ENCODE results near the gene FAIM2.

FAIM2 gene

DNA sequence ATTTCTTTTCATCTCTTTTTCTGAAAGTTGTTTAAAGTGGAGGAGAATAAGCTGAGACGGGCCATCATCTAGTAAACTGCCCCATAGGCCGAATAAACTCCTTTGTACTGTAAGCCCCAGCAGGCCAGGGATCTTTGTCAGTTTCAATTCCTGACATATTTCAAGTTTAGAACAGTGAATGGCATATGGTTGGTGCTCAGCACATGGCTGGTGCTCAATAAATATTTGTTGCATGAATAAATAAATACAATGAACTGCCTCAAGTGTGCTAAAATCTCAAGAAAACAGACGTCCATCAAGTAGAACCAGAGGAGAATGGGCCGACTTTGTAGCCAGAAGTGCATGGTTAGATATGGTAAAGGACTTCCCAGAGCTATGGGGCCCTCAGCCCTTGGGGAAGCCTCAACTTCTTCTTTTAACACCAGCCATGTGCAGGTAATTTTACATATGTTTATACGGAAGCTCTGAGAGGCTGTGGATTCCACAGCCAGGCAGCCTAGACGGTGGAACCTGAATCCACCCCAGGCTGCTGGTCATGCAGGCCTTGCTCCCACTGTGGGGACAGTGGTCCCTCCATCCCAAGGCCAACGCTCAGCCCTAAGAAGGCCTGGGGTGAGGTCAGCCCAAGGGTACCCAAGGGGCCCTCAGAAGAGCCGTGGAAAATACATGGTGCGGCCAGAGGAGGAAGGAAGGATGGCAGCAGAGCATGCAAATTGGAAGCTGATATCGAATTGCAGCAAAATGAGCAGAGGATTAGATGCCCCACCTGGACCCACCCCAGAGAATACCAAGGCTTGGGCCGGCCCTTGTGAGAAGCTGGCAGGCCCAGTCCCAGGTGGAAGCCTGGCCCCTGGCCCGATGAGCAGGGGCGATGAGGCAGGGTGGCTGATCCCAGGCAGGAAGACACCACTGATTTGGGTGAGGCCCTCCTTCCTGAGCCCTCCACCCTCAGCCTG is 38.1 kb upstream of the FAIM2 start:
- H3K4me1 ChIP-seq: peaks cover 45% of the 10 kb centered on the region
- TF ChIP-seq, protein P1, sequence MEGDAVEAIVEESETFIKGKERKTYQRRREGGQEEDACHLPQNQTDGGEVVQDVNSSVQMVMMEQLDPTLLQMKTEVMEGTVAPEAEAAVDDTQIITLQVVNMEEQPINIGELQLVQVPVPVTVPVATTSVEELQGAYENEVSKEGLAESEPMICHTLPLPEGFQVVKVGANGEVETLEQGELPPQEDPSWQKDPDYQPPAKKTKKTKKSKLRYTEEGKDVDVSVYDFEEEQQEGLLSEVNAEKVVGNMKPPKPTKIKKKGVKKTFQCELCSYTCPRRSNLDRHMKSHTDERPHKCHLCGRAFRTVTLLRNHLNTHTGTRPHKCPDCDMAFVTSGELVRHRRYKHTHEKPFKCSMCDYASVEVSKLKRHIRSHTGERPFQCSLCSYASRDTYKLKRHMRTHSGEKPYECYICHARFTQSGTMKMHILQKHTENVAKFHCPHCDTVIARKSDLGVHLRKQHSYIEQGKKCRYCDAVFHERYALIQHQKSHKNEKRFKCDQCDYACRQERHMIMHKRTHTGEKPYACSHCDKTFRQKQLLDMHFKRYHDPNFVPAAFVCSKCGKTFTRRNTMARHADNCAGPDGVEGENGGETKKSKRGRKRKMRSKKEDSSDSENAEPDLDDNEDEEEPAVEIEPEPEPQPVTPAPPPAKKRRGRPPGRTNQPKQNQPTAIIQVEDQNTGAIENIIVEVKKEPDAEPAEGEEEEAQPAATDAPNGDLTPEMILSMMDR (IDR thresholded peaks at IDR 0.05; ENCODE audit: low read depth, low read length): no peak
- H3K36me3 ChIP-seq: no peaks in the 10 kb centered on the region
- no peaks in the 10 kb centered on the region for H3K27me3 ChIP-seq
- no peak for DNase-seq
- no peak overlapping the region for H3K4me3 ChIP-seq (ENCODE audit: low read depth, low read length)
- H3K9me3 ChIP-seq: no peaks in the 10 kb centered on the region

DNA sequence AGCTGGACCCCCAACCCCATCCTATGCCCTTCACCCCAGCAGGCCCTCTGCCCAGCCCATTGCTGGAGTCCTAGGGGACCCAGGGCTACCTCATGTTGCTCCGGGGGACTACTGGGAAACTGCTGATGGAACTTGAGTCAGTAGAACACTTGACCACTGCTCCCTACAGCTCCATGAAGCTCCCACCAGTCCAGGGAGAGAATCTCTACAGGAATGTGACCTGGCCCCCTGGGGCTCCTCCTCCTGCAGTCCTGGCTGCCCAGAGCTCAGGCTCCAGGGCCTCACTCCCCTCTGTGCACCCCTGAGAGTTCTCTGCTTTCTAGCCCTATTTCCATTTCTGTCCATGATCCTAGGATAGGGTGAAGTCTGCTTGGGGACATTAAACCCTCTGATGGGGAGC is 36.0 kb upstream of the FAIM2 start:
- Histone ChIP-seq H3K4me3 (ENCODE audit: low read depth, low read length) (no peak overlapping the region), H3K9me3 (no peaks in the 10 kb centered on the region), H3K27me3 (no peaks in the 10 kb centered on the region), H3K4me1 (peaks cover 31% of the 10 kb centered on the region), H3K36me3 (no peaks in the 10 kb centered on the region)
- TF ChIP-seq, protein P1 (IDR thresholded peaks at IDR 0.05; ENCODE audit: low read depth, low read length): no peak
- no peak for DNase-seq

DNA sequence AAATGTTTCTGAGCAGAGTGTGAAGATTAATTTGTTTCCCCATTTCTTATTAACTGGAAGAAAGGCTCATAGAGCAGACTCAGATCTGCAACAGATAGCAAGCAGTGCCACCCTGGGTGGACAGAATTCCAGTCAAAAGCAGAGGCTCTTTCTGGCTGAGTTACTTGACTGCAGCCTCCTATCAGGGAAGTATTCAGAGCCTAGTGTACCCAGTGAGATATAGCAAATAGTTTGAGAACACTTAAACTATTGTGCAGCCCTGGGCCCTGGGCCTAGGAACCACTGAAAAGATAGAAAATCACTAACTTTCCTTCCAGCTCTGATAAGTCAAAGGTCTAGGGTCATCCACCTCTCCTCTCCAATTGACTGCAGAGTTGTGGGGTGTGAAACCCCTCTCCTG is 35.6 kb upstream of the FAIM2 start:
- Histone ChIP-seq H3K4me1 (peaks cover 27% of the 10 kb centered on the region), H3K27me3 (no peaks in the 10 kb centered on the region), H3K36me3 (no peaks in the 10 kb centered on the region), H3K4me3 (ENCODE audit: low read depth, low read length) (no peak overlapping the region), H3K9me3 (no peaks in the 10 kb centered on the region)
- no peak for DNase-seq
- TF ChIP-seq, protein P1 (IDR thresholded peaks at IDR 0.05; ENCODE audit: low read depth, low read length): no peak

DNA sequence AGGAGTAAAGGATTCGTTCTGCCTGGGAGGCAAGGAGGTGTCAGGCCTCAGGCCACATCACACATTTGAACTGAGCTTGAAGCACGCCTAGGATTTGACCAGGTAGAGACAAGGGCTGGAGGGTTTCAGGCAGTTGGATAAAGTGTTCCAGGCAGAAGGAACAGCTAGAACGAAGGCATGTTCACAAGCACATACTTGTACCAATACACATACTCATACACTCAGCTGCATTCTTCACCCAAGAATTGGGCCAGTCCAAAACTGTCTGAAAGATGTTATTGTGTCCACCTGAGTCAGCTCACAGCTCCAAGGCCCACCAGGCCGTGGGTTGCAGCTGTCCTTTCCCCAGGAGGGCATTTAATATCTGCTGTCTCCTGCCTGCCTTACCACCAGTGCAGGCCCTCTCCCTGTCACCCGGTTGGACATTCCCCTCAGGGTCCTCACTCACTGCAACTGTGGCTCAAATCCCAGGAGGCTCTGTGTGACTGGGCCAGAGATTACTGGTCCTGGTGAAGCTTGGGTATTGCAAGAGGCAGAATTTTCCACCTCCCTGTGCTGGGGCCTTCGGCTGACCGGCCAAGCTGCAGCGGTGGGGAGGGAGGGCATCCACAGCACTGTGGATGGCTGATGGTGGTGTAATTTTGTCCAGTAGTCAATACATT is 34.1 kb upstream of the FAIM2 start:
- no peak overlapping the region for H3K4me3 ChIP-seq (ENCODE audit: low read depth, low read length)
- H3K27me3 ChIP-seq: no peaks in the 10 kb centered on the region
- DNase-seq: peak; percentile 75
- no peaks in the 10 kb centered on the region for H3K36me3 ChIP-seq
- TF ChIP-seq, protein P1 (IDR thresholded peaks at IDR 0.05; ENCODE audit: low read depth, low read length): no peak
- no peaks in the 10 kb centered on the region for H3K9me3 ChIP-seq
- peaks cover 14% of the 10 kb centered on the region for H3K4me1 ChIP-seq

DNA sequence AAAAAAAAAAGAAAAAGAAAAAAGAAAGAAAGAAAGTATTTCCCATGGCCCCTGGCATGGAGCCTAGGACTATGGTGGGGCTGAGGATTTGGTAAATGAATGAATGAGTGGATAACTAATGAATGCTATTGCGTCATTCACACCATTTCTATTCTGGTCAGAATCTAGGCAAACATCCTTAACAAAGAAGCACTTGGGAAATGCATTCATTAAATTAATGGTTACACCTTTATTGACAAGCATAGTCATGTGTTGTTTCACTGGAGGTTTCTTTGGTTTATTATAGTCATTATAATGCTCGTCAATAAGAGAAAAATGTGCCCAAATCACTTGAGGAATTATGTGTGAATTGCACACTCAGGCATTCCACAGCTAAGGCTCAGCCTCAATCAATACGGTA is 33.2 kb upstream of the FAIM2 start:
- peaks cover 11% of the 10 kb centered on the region for H3K4me1 ChIP-seq

More for the DNA sequence above, 33.2 kb upstream of the FAIM2 start:
- H3K36me3 ChIP-seq: no peaks in the 10 kb centered on the region
- DNase-seq: no peak
- no peaks in the 10 kb centered on the region for H3K9me3 ChIP-seq
- H3K27me3 ChIP-seq: no peaks in the 10 kb centered on the region
- H3K4me3 ChIP-seq (ENCODE audit: low read depth, low read length): no peak overlapping the region
- TF ChIP-seq, protein P1 (IDR thresholded peaks at IDR 0.05; ENCODE audit: low read depth, low read length): no peak
